Medulla oblongata (tissue), 1 donor: ENCODE data around the gene GRM2.

Experiments
- DNase-seq: peaks from one replicate; pipeline ENCODE4 v3.0.0-alpha.2; 2015; ENCODE audit errors: extremely low spot score

Gene GRM2

GRCh38 chr3:51680196-51680595, 26.7 kb upstream of the GRM2 start:
- no peak for DNase-seq

GRCh38 chr3:51680663-51681230, 26.1 kb upstream of the GRM2 start:
- no peak for DNase-seq

GRCh38 chr3:51681453-51681852, 25.4 kb upstream of the GRM2 start:
- DNase-seq, result peak; percentile 41

- peak; percentile 88 for DNase-seq
Measured at GRCh38 chr3:51682079-51682478, 24.8 kb upstream of the GRM2 start.

- no peak for DNase-seq
Measured at GRCh38 chr3:51682526-51682925, 24.3 kb upstream of the GRM2 start.

DNA sequence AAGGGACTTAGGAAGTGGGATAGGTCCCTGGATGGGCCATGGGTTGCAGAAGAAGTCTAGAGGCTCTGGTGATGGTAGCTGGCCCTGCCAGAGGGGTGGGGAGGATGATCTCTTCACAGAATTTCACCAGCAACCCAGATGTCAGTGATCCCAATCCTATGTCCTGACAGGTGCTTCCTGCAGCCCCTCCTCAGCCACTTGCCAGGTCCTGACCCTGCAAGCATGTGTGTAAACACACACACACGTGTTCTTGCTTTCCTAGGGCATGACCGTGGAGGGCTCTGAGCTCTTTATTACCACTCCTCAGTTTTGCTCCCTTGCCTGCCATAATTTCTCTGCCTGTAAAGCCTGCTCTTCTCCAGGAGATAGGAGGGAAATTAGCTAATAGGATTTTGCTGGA, 23.3 kb upstream of the GRM2 start:
- DNase-seq, result no peak

GRCh38 chr3:51684971-51685751, 21.7 kb upstream of the GRM2 start:
- DNase-seq, result no peak

- DNase-seq, result no peak
Measured at GRCh38 chr3:51686056-51686455, 20.8 kb upstream of the GRM2 start.

DNA sequence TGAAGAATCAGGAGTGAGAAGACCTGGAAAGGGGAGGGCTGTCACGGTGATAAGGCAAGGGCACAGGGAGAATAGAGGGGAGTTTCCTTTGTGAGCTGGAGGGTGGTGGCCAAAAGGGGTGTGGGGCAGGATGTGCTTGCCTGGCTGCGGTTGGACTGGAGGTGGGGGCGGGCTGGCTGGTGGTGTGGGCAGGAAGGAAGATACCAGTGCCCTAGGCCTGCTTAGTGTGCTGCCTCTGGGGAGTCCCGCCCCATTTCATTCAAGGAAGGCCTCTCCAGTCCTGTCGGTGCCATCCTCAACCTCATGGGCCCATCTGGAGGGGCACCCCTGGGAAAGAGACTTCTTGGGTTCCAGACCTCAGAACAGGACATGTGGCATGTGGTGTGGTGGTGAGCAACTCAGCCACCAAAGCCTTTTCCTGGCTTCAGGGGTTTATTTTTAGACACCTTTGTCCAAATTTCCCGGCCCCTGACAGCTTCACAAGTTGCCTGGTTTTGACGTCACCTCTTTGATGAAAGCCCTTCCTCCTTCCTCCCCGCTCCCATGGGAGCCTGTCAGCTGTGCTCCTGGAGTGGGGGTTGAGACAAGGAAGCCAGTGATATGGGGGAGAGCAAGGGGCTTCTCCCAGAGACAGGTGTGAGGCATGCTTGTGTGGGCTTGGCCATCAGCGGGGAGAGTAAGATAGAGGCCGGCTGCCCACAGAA, 20.2 kb upstream of the GRM2 start:
- DNase-seq, result no peak

GRCh38 chr3:51687431-51688205, 19.2 kb upstream of the GRM2 start:
- DNase-seq, result no peak

DNA sequence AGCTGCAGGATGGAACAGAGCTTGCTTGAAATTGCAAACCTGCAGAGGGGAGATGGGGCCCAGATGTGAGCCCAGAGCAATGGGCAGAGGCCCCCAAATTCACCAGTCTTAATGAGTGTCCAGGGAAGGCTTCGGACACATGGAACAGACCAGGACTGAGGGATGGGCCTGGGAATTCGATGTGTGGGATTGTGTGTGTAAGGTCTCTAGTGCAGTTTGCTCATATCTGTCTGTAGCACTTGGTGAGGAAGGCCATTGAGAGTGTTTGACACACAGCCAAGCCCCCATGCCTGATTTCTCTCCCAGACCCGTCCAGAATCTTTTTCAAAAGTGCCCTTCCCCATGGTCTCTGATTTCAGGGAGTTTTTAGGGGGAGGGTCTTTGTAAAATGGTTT, 18.7 kb upstream of the GRM2 start:
- DNase-seq, result no peak

DNA sequence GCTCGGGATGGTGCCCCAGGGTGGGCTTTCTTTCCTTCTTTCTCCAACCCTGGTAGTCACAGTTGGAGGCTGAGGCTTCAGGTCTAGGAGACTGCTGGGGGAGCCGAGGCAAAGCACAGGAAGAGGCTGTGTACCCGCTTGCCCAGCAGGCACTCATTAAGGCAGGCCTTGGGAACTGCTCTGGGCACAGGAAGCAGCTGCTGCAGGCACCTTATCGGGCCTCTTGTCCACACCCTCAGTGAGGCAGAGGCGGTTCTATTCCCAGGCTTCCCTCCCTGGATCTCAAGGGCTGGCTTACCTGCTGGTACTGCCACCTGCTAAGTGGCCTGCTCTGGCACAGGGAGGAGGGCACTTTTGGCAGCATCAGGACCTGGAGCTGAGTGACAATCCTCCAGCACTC, 15.8 kb upstream of the GRM2 start:
- DNase-seq, result no peak

DNA sequence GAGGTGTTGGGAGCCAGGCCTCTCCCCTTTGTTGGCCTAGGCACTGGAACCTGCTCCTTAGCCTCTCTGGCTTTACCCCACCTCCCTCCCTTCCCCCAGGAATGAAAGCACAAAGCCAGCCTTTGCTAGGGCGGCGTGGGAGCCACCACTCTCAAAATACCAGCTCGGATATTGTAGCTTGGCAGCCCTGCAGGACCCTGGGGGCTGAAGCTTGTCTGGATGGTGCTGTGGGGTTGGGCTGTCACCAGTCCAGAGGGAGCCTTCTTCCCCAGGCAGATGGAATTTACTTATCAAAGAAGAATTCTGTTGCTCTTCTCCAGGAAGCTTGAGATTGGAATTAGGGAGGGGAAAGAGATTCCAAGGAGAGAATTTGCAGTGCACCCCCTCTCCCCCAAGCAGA, 14.9 kb upstream of the GRM2 start:
- no peak for DNase-seq

DNA sequence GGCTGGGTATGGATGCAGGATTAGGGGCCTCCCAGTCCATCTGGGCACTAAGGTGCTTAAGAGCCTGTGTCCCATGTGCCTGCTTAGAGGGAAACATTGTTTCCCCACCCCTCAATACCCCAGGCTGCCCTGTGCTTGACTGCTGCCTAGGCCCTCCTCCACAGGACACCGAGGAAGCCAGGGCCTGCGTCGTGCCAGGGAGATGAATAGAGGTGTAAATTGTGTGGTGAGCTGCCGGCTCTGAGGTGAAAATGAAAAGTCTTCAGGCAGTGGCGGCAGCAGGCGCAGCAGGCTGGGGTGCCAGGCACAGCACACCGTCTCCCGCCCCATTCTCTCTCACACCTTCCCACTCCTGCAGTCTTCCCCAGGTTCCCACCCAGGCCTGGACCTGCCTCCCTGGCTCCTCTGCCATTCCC, 13.9 kb upstream of the GRM2 start:
- DNase-seq, result no peak

DNA sequence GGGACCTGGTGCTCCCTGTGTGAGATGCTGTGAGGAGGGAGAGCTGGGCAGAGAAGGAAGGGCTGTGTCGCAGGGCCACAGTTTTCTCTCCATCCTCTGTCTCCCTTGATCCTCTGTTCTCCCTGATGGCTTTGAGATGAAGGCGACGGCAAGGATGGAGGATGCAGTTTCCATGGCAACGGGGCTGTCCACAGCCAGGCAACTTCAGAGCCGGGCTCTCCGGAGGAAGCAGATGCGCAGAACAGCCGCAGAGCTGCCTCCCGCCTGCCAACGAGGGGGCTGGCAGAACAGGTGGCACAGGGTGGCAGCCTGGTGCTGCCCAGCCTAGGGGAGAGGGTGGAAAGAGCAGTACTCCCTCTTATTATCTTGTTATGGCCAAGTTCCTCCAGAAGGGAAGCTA, 9.9 kb upstream of the GRM2 start:
- no peak for DNase-seq

DNA sequence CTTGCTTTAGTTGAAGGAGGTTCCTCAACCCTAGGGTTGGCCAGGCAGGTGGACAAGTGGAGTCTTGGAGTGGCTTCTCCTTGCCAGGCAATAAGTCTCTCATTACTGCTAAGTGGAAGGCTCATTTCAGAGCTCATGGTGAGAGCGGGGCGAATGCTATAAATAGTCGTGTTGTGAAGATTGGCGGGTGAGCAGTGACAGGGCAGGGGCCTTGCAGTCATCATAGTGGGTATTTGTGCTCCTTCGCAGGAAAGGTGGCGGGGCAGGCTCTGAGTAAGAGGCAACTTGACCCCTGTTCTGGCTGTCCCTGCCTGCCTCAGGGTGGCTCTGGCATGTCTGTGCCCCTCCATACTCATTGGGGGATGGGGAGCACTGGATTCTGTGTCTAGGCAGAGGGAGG, 8.7 kb upstream of the GRM2 start:
- DNase-seq, result no peak

- DNase-seq, result no peak
Measured at GRCh38 chr3:51700403-51700802, 6.5 kb upstream of the GRM2 start.

- DNase-seq, result no peak
Measured at GRCh38 chr3:51702156-51702555, 4.7 kb upstream of the GRM2 start.

DNA sequence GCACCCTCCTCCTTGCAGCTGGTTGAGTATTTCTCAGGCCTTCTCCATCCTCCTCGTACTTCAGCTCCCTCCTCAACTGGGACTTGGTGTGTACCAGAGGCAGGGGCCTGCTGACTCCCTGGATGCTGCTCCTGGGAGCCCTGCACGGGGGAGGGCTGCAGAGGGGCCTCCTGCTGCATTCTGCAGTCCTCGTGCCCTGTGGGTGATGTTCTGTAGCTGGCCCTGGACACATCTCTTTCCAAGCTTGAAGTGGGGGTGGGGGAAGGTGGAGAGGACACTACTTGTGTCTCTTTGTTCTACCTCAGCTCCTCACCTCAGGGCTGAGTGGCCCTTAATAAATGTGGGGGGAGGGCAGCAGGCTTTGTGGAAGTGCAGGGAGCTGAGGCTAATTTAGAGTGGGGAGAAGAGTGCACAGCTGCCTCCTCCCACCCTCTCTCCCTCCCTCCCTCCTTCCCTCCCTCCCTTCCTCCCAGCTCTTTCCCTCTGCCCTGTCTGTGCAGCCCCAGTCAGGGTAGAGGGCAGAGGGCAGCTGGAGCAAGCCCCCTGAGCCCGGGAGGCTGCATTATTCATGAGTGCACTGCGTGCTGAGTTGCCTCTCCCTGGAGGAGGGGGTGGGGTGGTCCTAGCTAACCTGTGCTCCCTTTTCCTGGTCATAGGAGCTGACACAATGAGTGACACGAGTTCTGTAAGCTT, 3.7 kb upstream of the GRM2 start:
- no peak for DNase-seq

DNA sequence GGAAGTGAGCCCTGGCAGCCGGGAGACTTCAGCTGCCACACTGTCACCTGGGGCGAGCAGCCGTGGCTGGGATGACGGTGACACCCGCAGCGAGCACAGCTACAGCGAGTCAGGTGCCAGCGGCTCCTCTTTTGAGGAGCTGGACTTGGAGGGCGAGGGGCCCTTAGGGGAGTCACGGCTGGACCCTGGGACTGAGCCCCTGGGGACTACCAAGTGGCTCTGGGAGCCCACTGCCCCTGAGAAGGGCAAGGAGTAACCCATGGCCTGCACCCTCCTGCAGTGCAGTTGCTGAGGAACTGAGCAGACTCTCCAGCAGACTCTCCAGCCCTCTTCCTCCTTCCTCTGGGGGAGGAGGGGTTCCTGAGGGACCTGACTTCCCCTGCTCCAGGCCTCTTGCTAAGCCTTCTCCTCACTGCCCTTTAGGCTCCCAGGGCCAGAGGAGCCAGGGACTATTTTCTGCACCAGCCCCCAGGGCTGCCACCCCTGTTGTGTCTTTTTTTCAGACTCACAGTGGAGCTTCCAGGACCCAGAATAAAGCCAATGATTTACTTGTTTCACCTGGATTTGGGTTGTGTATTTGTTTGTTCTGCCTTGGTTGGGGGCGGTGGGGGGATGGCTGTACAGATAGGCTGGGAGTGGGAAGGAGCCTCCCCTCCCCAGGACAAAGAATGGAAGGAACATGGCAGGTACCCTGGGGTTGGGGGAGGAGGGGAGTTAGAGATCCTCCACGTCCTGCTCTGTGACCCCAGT, 2.9 kb upstream of the GRM2 start:
- DNase-seq, result no peak

DNA sequence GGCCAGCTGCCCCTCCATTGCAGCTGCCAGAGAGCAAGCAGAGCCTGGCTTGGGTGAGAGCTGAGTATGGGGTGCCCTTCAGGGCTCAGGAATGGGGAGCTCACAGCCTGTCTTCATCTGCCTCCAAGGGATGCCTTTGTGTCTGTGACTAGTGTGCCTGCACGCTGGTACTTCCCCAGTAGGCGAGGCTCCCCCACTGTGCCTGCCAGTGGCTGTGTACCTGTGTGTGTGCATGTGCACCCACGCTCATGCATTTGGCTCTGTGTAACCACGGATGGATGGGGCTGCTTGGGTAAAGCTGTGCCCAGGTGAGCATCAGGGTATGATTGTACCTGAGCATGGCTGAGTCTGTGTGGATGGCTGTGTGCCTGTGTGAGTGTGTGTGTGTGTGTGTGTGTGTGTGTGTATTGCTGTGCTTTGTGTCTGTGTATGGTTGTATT, 2.3 kb upstream of the GRM2 start:
- no peak for DNase-seq
